Stimulated activated CD8-positive, alpha-beta memory T cell treated with anti-CD3 and anti-CD28 coated beads, Interleukin-15, amount 100 ng/mL, for 24 hours (primary cell): ENCODE data around the gene COL5A1.

Experiments
- DNase-seq: peaks from one replicate; pipeline ENCODE4 v3.0.0-alpha.2; 2020; ENCODE audit warnings: low read depth

COL5A1 gene

GRCh38 chr9:134606951-134607731, 34.5 kb upstream of the COL5A1 start:
- DNase-seq, result no peak

GRCh38 chr9:134607971-134608370, 33.6 kb upstream of the COL5A1 start:
- no peak for DNase-seq

GRCh38 chr9:134611046-134611445, 30.6 kb upstream of the COL5A1 start:
- DNase-seq, result no peak

GRCh38 chr9:134612309-134612708, 29.3 kb upstream of the COL5A1 start:
- DNase-seq, result no peak

GRCh38 chr9:134612715-134613114, 28.9 kb upstream of the COL5A1 start:
- no peak for DNase-seq

- no peak for DNase-seq
Measured at GRCh38 chr9:134614256-134614655, 27.3 kb upstream of the COL5A1 start.

- no peak for DNase-seq
Measured at GRCh38 chr9:134616341-134616740, 25.3 kb upstream of the COL5A1 start.

- DNase-seq, result no peak
Measured at GRCh38 chr9:134617246-134617645, 24.4 kb upstream of the COL5A1 start.

GRCh38 chr9:134617836-134618162, 23.8 kb upstream of the COL5A1 start:
- no peak for DNase-seq

GRCh38 chr9:134618163-134618832, 23.3 kb upstream of the COL5A1 start:
- no peak for DNase-seq

- no peak for DNase-seq
Measured at GRCh38 chr9:134618833-134619447, 22.7 kb upstream of the COL5A1 start.

GRCh38 chr9:134619448-134619982, 22.1 kb upstream of the COL5A1 start:
- no peak for DNase-seq

- DNase-seq, result no peak
Measured at GRCh38 chr9:134619983-134620661, 21.5 kb upstream of the COL5A1 start.

- no peak for DNase-seq
Measured at GRCh38 chr9:134620751-134621557, 20.6 kb upstream of the COL5A1 start.

- no peak for DNase-seq
Measured at GRCh38 chr9:134621558-134622110, 20.0 kb upstream of the COL5A1 start.

- no peak for DNase-seq
Measured at GRCh38 chr9:134622896-134623257, 18.7 kb upstream of the COL5A1 start.

- no peak for DNase-seq
Measured at GRCh38 chr9:134623258-134624066, 18.1 kb upstream of the COL5A1 start.

GRCh38 chr9:134624137-134624591, 17.4 kb upstream of the COL5A1 start:
- DNase-seq, result no peak

GRCh38 chr9:134624621-134625181, 16.9 kb upstream of the COL5A1 start:
- DNase-seq, result no peak
